Upper lobe of left lung (tissue), 4 donors: Measurements from ENCODE around the gene CHST1.

Source experiments
- CTCF ChIP-seq, 6 experiments: fragments of 450-650 bp in 4 of 6; fragments of 200-600 bp in 2 of 6; sonication (generic) in 2 of 6; IDR thresholded peaks; one replicate each; pipeline ENCODE4 v1.5.1; 2016 to 2019; ENCODE audit warnings: antibody characterized with exemption in 6 of 6
- EP300 ChIP-seq, 4 donors: sonication (generic); formaldehyde crosslinking; IDR thresholded peaks; one replicate each; pipeline ENCODE4 v1.5.1; 2017; ENCODE audit warnings: antibody characterized with exemption in 4 of 4, control low read depth in 2 of 4
- POLR2A ChIP-seq, 4 donors: fragments of 450-650 bp; IDR thresholded peaks; one replicate each; pipeline ENCODE4 v1.5.1; 2016 to 2017; ENCODE audit warnings: antibody characterized with exemption in 4 of 4, mild to moderate bottlenecking in 2 of 4
- POLR2AphosphoS5 ChIP-seq, 2 donors: sonication (generic); formaldehyde crosslinking; IDR thresholded peaks; one replicate each; pipeline ENCODE4 v1.5.1; 2017; ENCODE audit warnings: antibody characterized with exemption in 2 of 2

- TF ChIP-seq CTCF (IDR thresholded peaks at IDR 0.05) (no peak), POLR2A (IDR thresholded peaks at IDR 0.05) (no peak), POLR2AphosphoS5 (IDR thresholded peaks at IDR 0.05) (no peak), EP300 (IDR thresholded peaks at IDR 0.05) (no peak)
Measured at GRCh38 chr11:45685964-45686537, 20.6 kb upstream of the CHST1 start.
